Astrocyte of the cerebellum (primary cell): ENCODE measurements around the gene PRRG3.

Experiments
- DNase-seq: peaks from one replicate; pipeline ENCODE4 v3.0.0-alpha.2; 2011; ENCODE audit warnings: low read depth
- H3K4me3 ChIP-seq: 2 replicates; pipeline ENCODE4 v1.5.1; 2011; ENCODE audit warnings: mild to moderate bottlenecking, low read depth, low read length, moderate library complexity
- CTCF ChIP-seq: IDR thresholded peaks from 2 replicates; pipeline ENCODE4 v1.5.1; 2012; ENCODE audit warnings: low read length, low read depth, moderate library complexity, mild to moderate bottlenecking; ENCODE audit errors: missing control alignments
- in situ Hi-C: cut with HindIII; loops from 2 replicates; pipeline ENCODE4 v1.10.0; 2017; ENCODE audit warnings: low sequenced_read_pairs

Gene PRRG3

GRCh38 chrX:151703487-151703886 lies 8.2 kb downstream of the PRRG3 start:
- in situ Hi-C loops = no loop called here

GRCh38 chrX:151704041-151704663 lies 8.9 kb downstream of the PRRG3 start:
- H3K4me3 ChIP-seq = no peak overlapping the region
- no peak for DNase-seq
- in situ Hi-C loops = no loop called here

More at GRCh38 chrX:151703487-151703886, 8.2 kb downstream of the PRRG3 start:
- H3K4me3 ChIP-seq = no peak overlapping the region
- no peak for TF ChIP-seq CTCF
- no peak for DNase-seq

GRCh38 chrX:151708821-151709220 lies 13.6 kb downstream of the PRRG3 start:
- TF ChIP-seq CTCF = no peak
- no peak for DNase-seq
- H3K4me3 ChIP-seq = no peak overlapping the region
- in situ Hi-C loops = no loop called here

More at GRCh38 chrX:151704041-151704663, 8.9 kb downstream of the PRRG3 start:
- no peak for TF ChIP-seq CTCF

- in situ Hi-C loops = no loop called here
- no peak for TF ChIP-seq CTCF
- H3K4me3 ChIP-seq = no peak overlapping the region
- no peak for DNase-seq
Observed at GRCh38 chrX:151710457-151710856, 15.2 kb downstream of the PRRG3 start.

GRCh38 chrX:151711154-151711553 lies 15.9 kb downstream of the PRRG3 start:
- H3K4me3 ChIP-seq = no peak overlapping the region
- TF ChIP-seq CTCF = no peak
- in situ Hi-C loops = no loop called here
- DNase-seq = no peak

- TF ChIP-seq CTCF = no peak
- H3K4me3 ChIP-seq = no peak overlapping the region
- in situ Hi-C loops = no loop called here
- no peak for DNase-seq
Observed at GRCh38 chrX:151711787-151712186, 16.5 kb downstream of the PRRG3 start.
